ENCODE measurements around the gene LIPT1. TPM values are rescaled to one million over a fixed set of nuclear protein-coding genes. Genes with fewer than 3 reads are reported as not detected.
"Not testable (repeated sequence)": the region's sequence is repeated elsewhere in the genome, so short reads cannot be mapped to it uniquely, and the experiment has no call there.

The LIPT1 gene
- total RNA-seq, 1 experiment from 2014 or later, result 7.4 TPM

DNA sequence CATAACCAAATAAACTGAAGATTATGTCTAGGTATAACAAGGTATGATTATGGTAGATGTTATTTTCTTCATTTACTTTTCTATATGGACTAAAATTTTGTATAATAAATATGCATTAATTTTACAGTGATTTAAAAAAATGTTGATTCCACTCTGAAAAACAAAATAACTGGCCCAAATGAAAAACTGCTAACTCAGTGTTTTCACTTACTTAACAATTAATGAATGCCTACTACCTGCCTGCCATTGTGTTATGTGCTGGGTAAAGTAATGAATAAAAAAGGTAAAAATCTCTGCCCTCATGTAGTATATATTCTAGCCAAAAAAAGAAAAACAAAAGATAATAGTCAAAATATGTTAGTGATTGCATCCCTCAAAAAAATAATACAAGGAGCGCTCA lies 42.8 kb upstream of the LIPT1 start:
- BruUV-seq (replicated peaks), result no TSS peak
- intact Hi-C loops (cut with micrococcal nuclease; ENCODE audit: unreplicated experiment), result no loop called here
- Histone ChIP-seq H3K4me1 (ENCODE audit: insufficient read depth, low read length, poor library complexity, severe bottlenecking) (no peaks in the 10 kb centered on the region), H3K27me3 (replicated peaks; ENCODE audit: insufficient read depth, low read depth, low read length, poor library complexity) (peaks cover 3% of the 10 kb centered on the region), H3K36me3 (ENCODE audit: insufficient read depth, low read length, poor library complexity, severe bottlenecking) (no peaks in the 10 kb centered on the region), H3K4me3 (ENCODE audit: low read depth, low read length, poor library complexity, severe bottlenecking) (no peak overlapping the region), H3K9me3 (ENCODE audit: low read depth, low read length, poor library complexity, severe bottlenecking) (no peaks in the 10 kb centered on the region), H3K27ac (ENCODE audit: low read depth, low read length, poor library complexity, severe bottlenecking) (no peak overlapping the region)
- DNase-seq (ENCODE audit: low spot score), result no peak
- CTCF ChIA-PET, result no interaction called here
- POLR2A ChIA-PET (ENCODE audit: low non-redundant PET), result no interaction called here
- TF ChIP-seq EZH2 (IDR thresholded peaks at IDR 0.05; ENCODE audit: borderline replicate concordance, low read depth, low read length, poor library complexity, severe bottlenecking), result no peak
- TF ChIP-seq, protein P1, sequence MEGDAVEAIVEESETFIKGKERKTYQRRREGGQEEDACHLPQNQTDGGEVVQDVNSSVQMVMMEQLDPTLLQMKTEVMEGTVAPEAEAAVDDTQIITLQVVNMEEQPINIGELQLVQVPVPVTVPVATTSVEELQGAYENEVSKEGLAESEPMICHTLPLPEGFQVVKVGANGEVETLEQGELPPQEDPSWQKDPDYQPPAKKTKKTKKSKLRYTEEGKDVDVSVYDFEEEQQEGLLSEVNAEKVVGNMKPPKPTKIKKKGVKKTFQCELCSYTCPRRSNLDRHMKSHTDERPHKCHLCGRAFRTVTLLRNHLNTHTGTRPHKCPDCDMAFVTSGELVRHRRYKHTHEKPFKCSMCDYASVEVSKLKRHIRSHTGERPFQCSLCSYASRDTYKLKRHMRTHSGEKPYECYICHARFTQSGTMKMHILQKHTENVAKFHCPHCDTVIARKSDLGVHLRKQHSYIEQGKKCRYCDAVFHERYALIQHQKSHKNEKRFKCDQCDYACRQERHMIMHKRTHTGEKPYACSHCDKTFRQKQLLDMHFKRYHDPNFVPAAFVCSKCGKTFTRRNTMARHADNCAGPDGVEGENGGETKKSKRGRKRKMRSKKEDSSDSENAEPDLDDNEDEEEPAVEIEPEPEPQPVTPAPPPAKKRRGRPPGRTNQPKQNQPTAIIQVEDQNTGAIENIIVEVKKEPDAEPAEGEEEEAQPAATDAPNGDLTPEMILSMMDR (conservative IDR thresholded peaks at IDR 0.05; ENCODE audit: low read depth, low read length), result no peak

DNA sequence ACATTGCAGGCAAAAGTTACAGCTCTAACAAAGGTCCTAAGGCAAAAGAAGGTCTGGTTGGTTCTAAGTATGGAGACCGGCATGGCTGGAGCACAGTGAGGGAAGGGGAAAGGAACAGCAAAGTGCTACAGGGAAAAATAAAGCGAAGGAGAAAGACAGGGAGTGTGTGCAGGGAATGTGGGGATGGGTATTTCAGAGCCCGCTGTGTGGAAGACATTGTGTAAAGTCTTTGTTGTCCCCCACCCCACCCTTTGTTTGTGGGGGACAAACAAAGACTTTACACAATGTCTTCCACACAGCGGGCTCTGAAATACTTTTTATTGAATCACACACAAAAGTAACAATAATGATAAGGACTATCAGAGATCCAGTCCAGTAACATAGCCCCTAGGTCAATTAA lies 42.1 kb upstream of the LIPT1 start:
- Histone ChIP-seq H3K9me3 (ENCODE audit: low read depth, low read length, poor library complexity, severe bottlenecking) (no peaks in the 10 kb centered on the region), H3K4me1 (ENCODE audit: insufficient read depth, low read length, poor library complexity, severe bottlenecking) (no peaks in the 10 kb centered on the region), H3K27ac (ENCODE audit: low read depth, low read length, poor library complexity, severe bottlenecking) (no peak overlapping the region), H3K4me3 (ENCODE audit: low read depth, low read length, poor library complexity, severe bottlenecking) (no peak overlapping the region), H3K27me3 (replicated peaks; ENCODE audit: insufficient read depth, low read depth, low read length, poor library complexity) (peaks cover 9% of the 10 kb centered on the region), H3K36me3 (ENCODE audit: insufficient read depth, low read length, poor library complexity, severe bottlenecking) (no peaks in the 10 kb centered on the region)
- ChIA-PET POLR2A (ENCODE audit: low non-redundant PET) (no interaction called here), CTCF (no interaction called here)
- no TSS peak for BruUV-seq (replicated peaks)
- DNase-seq (ENCODE audit: low spot score), result no peak
- TF ChIP-seq, protein P1 (conservative IDR thresholded peaks at IDR 0.05; ENCODE audit: low read depth, low read length), result no peak
- no peak for TF ChIP-seq EZH2 (IDR thresholded peaks at IDR 0.05; ENCODE audit: borderline replicate concordance, low read depth, low read length, poor library complexity, severe bottlenecking)
- intact Hi-C loops (cut with micrococcal nuclease; ENCODE audit: unreplicated experiment), result no loop called here

DNA sequence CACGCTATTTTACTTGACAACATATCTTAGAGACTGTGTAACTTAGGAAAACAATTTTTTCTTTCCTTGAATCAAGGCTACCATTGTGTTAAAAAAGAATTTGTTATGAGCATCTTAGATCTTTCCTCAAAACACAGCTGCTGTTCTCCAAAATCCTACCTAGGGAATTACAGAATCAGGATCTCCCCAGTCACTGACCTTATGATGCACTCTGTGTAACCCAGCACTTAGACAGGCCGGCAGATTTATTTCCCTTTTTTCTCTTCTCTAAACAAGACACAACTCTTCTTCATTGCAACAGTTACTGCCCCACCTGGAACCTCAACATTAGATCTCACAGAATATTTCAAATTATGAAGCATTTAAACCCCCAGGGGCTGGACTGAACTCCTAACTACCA lies 26.8 kb upstream of the LIPT1 start:
- Histone ChIP-seq H3K9me3 (ENCODE audit: low read depth, low read length, poor library complexity, severe bottlenecking) (no peaks in the 10 kb centered on the region), H3K4me1 (ENCODE audit: insufficient read depth, low read length, poor library complexity, severe bottlenecking) (no peaks in the 10 kb centered on the region), H3K27me3 (replicated peaks; ENCODE audit: insufficient read depth, low read depth, low read length, poor library complexity) (no peaks in the 10 kb centered on the region), H3K36me3 (ENCODE audit: insufficient read depth, low read length, poor library complexity, severe bottlenecking) (no peaks in the 10 kb centered on the region), H3K27ac (ENCODE audit: low read depth, low read length, poor library complexity, severe bottlenecking) (no peak overlapping the region), H3K4me3 (ENCODE audit: low read depth, low read length, poor library complexity, severe bottlenecking) (no peak overlapping the region)
- no TSS peak for BruUV-seq (replicated peaks)
- intact Hi-C loops (cut with micrococcal nuclease; ENCODE audit: unreplicated experiment), result no loop called here
- TF ChIP-seq EZH2 (IDR thresholded peaks at IDR 0.05; ENCODE audit: borderline replicate concordance, low read depth, low read length, poor library complexity, severe bottlenecking), result no peak
- TF ChIP-seq, protein P1 (conservative IDR thresholded peaks at IDR 0.05; ENCODE audit: low read depth, low read length), result no peak
- ChIA-PET POLR2A (ENCODE audit: low non-redundant PET) (no interaction called here), CTCF (no interaction called here)
- no peak for DNase-seq (ENCODE audit: low spot score)

DNA sequence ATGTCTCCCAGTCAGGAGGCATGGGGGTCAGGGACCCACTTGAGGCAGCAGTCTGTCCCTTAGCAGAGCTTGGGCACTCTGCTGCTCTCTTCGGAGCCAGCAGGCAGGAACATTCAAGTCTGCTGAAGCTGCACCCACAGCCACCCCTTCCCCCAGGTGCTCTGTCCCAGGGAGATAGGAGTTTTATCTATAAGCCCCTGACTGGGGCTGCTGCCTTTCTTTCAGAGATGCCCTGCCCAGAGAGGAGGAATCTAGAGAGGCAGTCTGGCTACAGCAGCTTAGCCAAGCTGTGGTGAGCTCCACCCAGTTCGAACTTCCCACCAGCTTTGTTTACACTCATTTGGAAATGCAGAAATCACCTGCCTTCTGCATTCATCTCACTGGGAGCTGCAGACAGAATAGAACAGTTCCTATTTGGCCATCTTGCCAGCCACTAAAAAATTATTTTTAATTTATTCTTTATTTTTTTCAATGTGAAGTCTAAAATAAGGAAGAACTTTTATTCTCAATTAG lies 19.7 kb upstream of the LIPT1 start:
- CTCF ChIA-PET; DNase-seq (ENCODE audit: low spot score); H3K9me3 ChIP-seq (ENCODE audit: low read depth, low read length, poor library complexity, severe bottlenecking); intact Hi-C loops (cut with micrococcal nuclease; ENCODE audit: unreplicated experiment); H3K36me3 ChIP-seq (ENCODE audit: insufficient read depth, low read length, poor library complexity, severe bottlenecking); BruUV-seq (replicated peaks); H3K4me1 ChIP-seq (ENCODE audit: insufficient read depth, low read length, poor library complexity, severe bottlenecking); H3K27ac ChIP-seq (ENCODE audit: low read depth, low read length, poor library complexity, severe bottlenecking); H3K4me3 ChIP-seq (ENCODE audit: low read depth, low read length, poor library complexity, severe bottlenecking); POLR2A ChIA-PET (ENCODE audit: low non-redundant PET): not testable (repeated sequence)
- peaks cover 22% of the 10 kb centered on the region for H3K27me3 ChIP-seq (replicated peaks; ENCODE audit: insufficient read depth, low read depth, low read length, poor library complexity)

Measured in A673 (cell line).